Gastrocnemius medialis (tissue), 4 donors: ENCODE measurements around the gene KDELR3. TPM values are rescaled to one million over a fixed set of nuclear protein-coding genes. Genes with fewer than 3 reads are reported as not detected.

Source experiments
- ATAC-seq, 2 donors: fragments of 150-250 bp; one replicate each; pipeline ENCODE4 v1.9.1; 2016
- DNase-seq, 2 donors: peaks; one replicate each; pipeline ENCODE4 v3.0.0-alpha.2; 2019
- H3K27ac ChIP-seq, 4 donors: fragments of 200-600 bp; sonication (generic); 1 replicate in 1 of 4; 2 replicates in 3 of 4; pipeline ENCODE4 v1.5.1; 2016 to 2018; ENCODE audit warnings: mild to moderate bottlenecking in 2 of 4, moderate library complexity in 1 of 4
- H3K27me3 ChIP-seq, 3 donors: fragments of 200-600 bp; sonication (generic) in 2 of 3; 1 replicate in 1 of 3; 2 replicates in 2 of 3; pipeline versions ENCODE4 v1.5.1 to v1.6.0; 2016 to 2019; ENCODE audit warnings: mild to moderate bottlenecking in 1 of 3, moderate library complexity in 1 of 3
- H3K36me3 ChIP-seq, 2 donors: fragments of 200-600 bp; sonication (generic) in 1 of 2; one replicate each; pipeline ENCODE4 v1.5.1; 2017 to 2018
- H3K4me1 ChIP-seq, 2 donors: fragments of 200-600 bp; sonication (generic) in 1 of 2; one replicate each; pipeline ENCODE4 v1.5.1; 2016 to 2017; ENCODE audit warnings: mild to moderate bottlenecking in 2 of 2
- H3K4me3 ChIP-seq, 4 donors: fragments of 200-600 bp; sonication (generic) in 3 of 4; 1 replicate in 1 of 4; 2 replicates in 3 of 4; pipeline ENCODE4 v1.5.1; 2016 to 2019; ENCODE audit warnings: mild to moderate bottlenecking in 2 of 4
- H3K9me3 ChIP-seq, 3 donors: fragments of 200-600 bp; sonication (generic) in 2 of 3; 1 replicate in 1 of 3; 2 replicates in 2 of 3; pipeline ENCODE4 v1.5.1; 2016 to 2019
- POLR2A ChIP-seq, 2 donors: fragments of 450-650 bp; IDR thresholded peaks; one replicate each; pipeline ENCODE4 v1.6.1; 2017; ENCODE audit warnings: antibody characterized with exemption in 2 of 2, mild to moderate bottlenecking in 2 of 2, moderate library complexity in 2 of 2
- in situ Hi-C, 4 donors: fragments of 200-750 bp; cut with MboI; loops; one replicate each; pipeline versions ENCODE4 v1.15.0 to v1.8.0; 2017; ENCODE audit warnings: low sequenced_read_pairs in 4 of 4
- intact Hi-C: fragments of 100-400 bp; cut with DNase I; formaldehyde crosslinking; loops from one replicate; pipeline ENCODE4 v1.15.1; 2023; ENCODE audit warnings: low total_unique reads
- total RNA-seq, 4 donors: library from RNA; depleted of rRNA; stranded (reverse); fragments of >200 nt; gene quantifications; one replicate each; pipeline versions ENCODE4 v1.1.0 to v1.2.3, GENCODE V29; 2016
- TF ChIP-seq, protein P1 (sequence below), 5 experiments: fragments of 450-650 bp in 3 of 5; fragments of 200-600 bp in 2 of 5; sonication (generic) in 2 of 5; IDR thresholded peaks in 4 of 5; conservative IDR thresholded peaks in 1 of 5; 1 replicate in 4 of 5; 2 replicates in 1 of 5; pipeline ENCODE4 v1.5.1; 2016 to 2019; ENCODE audit warnings: antibody characterized with exemption in 5 of 5, mild to moderate bottlenecking in 3 of 5, moderate library complexity in 3 of 5

The KDELR3 gene
- total RNA-seq, 4 donors from 2014 or later = 0.34 to 2.0 (median 1.3) TPM; not detected in 1

DNA sequence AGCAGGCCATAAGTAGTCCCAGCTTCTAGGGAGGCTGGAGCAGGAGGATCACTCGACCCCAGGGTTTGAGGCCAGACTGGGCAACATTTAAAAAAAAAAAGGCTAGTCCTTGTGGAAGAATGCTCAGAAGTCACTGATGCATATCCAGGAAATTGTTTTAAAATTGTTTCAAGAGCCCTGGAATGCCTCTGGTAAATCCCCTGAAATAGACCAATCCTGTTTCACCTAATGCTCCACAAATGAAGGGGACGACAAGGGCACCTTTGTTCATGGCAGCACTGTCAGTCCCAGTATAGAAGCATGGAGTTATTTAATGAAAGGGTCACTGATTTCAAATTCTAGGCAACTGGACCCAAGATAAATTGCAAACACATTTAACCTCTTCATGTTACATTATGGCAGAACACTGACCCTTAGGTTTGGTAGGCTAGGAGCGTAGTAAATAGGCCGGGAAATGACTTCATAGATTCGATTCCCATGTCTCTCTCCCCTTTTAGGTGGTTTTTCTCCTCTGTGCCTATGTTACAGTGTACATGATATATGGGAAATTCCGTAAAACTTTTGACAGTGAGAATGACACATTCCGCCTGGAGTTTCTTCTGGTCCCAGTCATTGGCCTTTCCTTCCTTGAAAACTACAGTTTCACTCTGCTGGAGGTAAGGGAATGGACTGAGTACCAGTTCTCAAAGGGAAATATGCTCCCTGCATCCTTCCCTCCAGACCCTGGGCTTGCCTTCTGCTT is 11.4 kb downstream of the KDELR3 start:
- ATAC-seq = no peak
- intact Hi-C loops = no loop called here

DNA sequence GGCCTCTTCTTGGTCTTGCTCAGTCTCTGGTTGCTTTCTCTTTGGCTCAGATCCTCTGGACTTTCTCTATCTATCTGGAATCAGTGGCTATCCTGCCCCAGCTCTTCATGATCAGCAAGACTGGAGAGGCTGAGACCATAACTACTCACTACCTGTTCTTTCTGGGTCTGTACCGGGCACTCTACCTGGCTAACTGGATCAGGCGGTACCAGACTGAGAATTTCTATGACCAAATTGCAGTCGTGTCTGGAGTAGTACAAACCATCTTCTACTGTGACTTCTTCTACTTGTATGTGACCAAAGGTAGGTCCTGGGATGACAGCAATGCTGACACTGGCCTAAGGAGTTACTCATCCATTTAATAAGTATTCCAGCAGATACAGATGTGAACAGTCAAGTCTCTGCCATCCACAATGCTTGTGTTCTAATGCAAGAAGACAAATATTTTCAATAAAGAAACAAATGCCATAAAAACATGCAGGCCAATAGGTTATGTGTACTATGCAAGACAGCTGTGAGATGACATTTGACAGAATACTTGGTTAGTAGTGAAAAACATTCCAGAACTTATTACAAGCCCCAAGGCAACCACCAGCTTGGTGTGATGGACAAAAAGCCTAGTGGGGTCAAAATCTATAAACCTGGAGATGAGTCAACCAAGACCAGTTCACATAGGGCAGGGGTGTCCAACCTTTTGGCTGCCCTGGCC is 13.4 kb downstream of the KDELR3 start:
- no peak for TF ChIP-seq POLR2A (IDR thresholded peaks at IDR 0.05)
- TF ChIP-seq, protein P1, sequence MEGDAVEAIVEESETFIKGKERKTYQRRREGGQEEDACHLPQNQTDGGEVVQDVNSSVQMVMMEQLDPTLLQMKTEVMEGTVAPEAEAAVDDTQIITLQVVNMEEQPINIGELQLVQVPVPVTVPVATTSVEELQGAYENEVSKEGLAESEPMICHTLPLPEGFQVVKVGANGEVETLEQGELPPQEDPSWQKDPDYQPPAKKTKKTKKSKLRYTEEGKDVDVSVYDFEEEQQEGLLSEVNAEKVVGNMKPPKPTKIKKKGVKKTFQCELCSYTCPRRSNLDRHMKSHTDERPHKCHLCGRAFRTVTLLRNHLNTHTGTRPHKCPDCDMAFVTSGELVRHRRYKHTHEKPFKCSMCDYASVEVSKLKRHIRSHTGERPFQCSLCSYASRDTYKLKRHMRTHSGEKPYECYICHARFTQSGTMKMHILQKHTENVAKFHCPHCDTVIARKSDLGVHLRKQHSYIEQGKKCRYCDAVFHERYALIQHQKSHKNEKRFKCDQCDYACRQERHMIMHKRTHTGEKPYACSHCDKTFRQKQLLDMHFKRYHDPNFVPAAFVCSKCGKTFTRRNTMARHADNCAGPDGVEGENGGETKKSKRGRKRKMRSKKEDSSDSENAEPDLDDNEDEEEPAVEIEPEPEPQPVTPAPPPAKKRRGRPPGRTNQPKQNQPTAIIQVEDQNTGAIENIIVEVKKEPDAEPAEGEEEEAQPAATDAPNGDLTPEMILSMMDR (IDR thresholded peaks at IDR 0.05 in 4 of 5, conservative IDR thresholded peaks at IDR 0.05 in 1 of 5) = no peak
- intact Hi-C loops = no loop called here
- no peak for DNase-seq
- no peaks in the 10 kb centered on the region for H3K4me1 ChIP-seq
- H3K9me3 ChIP-seq = no peaks in the 10 kb centered on the region
- ATAC-seq = no peak
- H3K27me3 ChIP-seq = no peaks in the 10 kb centered on the region
- H3K27ac ChIP-seq = no peak overlapping the region
- in situ Hi-C loops = no loop called here
- H3K4me3 ChIP-seq = no peak overlapping the region
- peaks cover 16 to 56% of the 10 kb centered on the region in 2 donors for H3K36me3 ChIP-seq

More for the DNA sequence above, 11.4 kb downstream of the KDELR3 start:
- no peaks in the 10 kb centered on the region for H3K27me3 ChIP-seq
- peaks cover 6 to 35% of the 10 kb centered on the region in 2 donors for H3K36me3 ChIP-seq
- in situ Hi-C loops = no loop called here
- DNase-seq = no peak
- H3K4me3 ChIP-seq = no peak overlapping the region
- no peaks in the 10 kb centered on the region for H3K4me1 ChIP-seq
- no peak for TF ChIP-seq POLR2A (IDR thresholded peaks at IDR 0.05)
- TF ChIP-seq, protein P1 (IDR thresholded peaks at IDR 0.05 in 4 of 5, conservative IDR thresholded peaks at IDR 0.05 in 1 of 5) = no peak
- H3K27ac ChIP-seq = no peak overlapping the region
- no peaks in the 10 kb centered on the region for H3K9me3 ChIP-seq

DNA sequence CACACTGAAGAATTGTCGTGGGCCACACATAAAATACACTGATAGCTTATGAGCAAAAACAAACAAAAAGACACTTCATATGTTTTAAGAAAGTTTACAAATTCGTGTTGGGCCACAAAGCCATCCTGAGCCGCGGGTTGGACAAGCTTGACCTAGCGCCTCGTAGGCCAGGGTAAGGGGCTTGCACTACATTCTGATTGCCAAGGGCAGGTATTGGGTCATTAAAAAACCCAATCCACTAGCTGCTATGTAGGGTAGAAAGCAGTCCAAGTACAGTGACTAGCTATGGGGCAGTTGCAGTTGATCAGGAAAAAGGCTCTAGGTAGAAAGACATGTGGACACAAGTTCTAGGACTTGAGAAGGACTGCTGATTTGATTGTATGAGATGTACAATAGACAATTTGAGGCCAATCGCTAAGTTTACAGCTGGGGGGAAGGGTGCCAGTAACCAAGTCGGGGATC is 14.0 kb downstream of the KDELR3 start:
- DNase-seq (no peak), ATAC-seq (no peak)
- TF ChIP-seq, protein P1 (IDR thresholded peaks at IDR 0.05 in 4 of 5, conservative IDR thresholded peaks at IDR 0.05 in 1 of 5) = no peak
- TF ChIP-seq POLR2A (IDR thresholded peaks at IDR 0.05) = no peak
- Histone ChIP-seq H3K27me3 (no peaks in the 10 kb centered on the region), H3K4me1 (no peaks in the 10 kb centered on the region), H3K4me3 (no peak overlapping the region), H3K9me3 (no peaks in the 10 kb centered on the region), H3K27ac (no peak overlapping the region), H3K36me3 (peaks cover 16 to 62% of the 10 kb centered on the region in 2 donors)
- in situ Hi-C loops = no loop called here
- intact Hi-C loops = no loop called here

DNA sequence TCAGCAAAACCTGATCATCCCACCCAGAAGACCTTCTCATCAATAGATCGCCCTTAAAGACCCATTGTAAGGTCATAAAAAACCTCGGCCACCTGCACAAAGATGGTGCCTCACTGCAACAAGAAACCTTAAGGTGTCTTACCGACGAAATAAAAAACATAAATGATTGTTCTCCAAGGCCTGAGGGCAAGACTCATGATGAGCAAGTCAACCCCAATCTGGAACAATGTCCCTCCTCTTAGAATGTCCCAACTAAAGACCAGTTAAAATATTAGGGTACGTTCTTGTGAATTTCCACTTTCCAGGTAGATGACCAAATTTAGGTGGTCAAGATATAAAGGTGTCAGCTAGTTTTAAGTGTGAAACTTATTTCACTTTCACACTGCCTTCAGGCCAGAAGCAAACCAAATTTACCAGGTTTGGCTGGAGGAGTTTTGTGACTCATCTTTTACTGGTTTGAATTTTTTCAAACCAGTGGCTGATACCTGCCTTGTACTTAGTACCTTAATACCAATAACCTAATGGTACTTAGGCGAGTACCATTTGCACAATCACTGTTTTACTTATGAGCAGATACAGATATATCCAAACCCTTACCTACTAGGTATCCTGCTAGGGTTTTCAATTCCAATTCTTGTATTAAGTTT is 14.9 kb downstream of the KDELR3 start:
- Histone ChIP-seq H3K27me3 (no peaks in the 10 kb centered on the region), H3K36me3 (peaks cover 17 to 70% of the 10 kb centered on the region in 2 donors), H3K4me3 (no peak overlapping the region), H3K27ac (no peak overlapping the region), H3K9me3 (no peaks in the 10 kb centered on the region), H3K4me1 (no peaks in the 10 kb centered on the region)
- in situ Hi-C loops (no loop called here), intact Hi-C loops (no loop called here)
- DNase-seq = no peak
- no peak for ATAC-seq
- TF ChIP-seq, protein P1 (IDR thresholded peaks at IDR 0.05 in 4 of 5, conservative IDR thresholded peaks at IDR 0.05 in 1 of 5) = no peak
- no peak for TF ChIP-seq POLR2A (IDR thresholded peaks at IDR 0.05)
